Nephron (organoid): ENCODE measurements around the gene FHOD3.

Experiments
- H3K27ac Mint-ChIP-seq, 3 experiments: 2 replicates each; pipeline ENCODE4 v1.8.0; 2020; ENCODE audit warnings: mixed read lengths in 3 of 3, mild to moderate bottlenecking in 2 of 3, moderate library complexity in 1 of 3
- H3K27me3 Mint-ChIP-seq: 2 replicates; pipeline ENCODE4 v1.8.0; 2021; ENCODE audit warnings: low read depth, mild to moderate bottlenecking, moderate library complexity, mixed read lengths
- H3K36me3 Mint-ChIP-seq: 2 replicates; pipeline ENCODE4 v1.8.0; 2020; ENCODE audit warnings: low read depth, mixed read lengths
- H3K4me1 Mint-ChIP-seq: 2 replicates; pipeline ENCODE4 v1.8.0; 2020; ENCODE audit warnings: mixed read lengths
- H3K4me3 Mint-ChIP-seq, 3 experiments: 2 replicates each; pipeline ENCODE4 v1.8.0; 2020; ENCODE audit warnings: mild to moderate bottlenecking in 3 of 3, mixed read lengths in 3 of 3, moderate library complexity in 2 of 3
- H3K9me3 Mint-ChIP-seq: 2 replicates; pipeline ENCODE4 v1.8.0; 2020; ENCODE audit warnings: mixed read lengths
- TF ChIP-seq, protein P1 (sequence below), 3 experiments: fragments of 200-600 bp; sonication (generic); IDR thresholded peaks; one replicate each; pipeline ENCODE4 v1.5.0; 2021; ENCODE audit warnings: antibody characterized with exemption in 3 of 3; ENCODE audit not compliant: unreplicated experiment in 3 of 3

The FHOD3 gene

DNA sequence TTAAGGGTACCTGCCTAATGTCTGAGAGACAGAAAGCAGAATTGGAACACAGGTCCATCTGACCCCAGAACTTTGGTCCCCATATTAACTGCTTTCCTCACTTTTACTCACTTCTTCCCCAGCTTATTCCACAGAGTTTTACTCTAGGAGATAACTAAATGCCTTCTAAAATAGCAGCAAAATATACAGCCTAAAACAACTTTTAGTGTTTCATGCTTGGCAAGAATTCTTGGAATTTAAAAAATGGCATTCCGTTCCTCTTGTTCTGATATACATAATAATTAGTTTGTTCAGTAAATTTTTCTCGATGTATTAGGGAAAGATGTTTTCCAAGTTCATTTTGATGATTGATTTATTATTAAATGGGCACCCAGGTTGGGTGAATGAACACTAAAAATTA, 151.9 kb downstream of the FHOD3 start:
- peak overlapping the region in 2 of 3 experiments; percentile 5 to 56 for H3K27ac Mint-ChIP-seq
- H3K4me3 Mint-ChIP-seq: no peak overlapping the region
- peaks cover 1% of the 10 kb centered on the region for H3K9me3 Mint-ChIP-seq
- peaks cover 2% of the 10 kb centered on the region for H3K36me3 Mint-ChIP-seq
- TF ChIP-seq, protein P1, sequence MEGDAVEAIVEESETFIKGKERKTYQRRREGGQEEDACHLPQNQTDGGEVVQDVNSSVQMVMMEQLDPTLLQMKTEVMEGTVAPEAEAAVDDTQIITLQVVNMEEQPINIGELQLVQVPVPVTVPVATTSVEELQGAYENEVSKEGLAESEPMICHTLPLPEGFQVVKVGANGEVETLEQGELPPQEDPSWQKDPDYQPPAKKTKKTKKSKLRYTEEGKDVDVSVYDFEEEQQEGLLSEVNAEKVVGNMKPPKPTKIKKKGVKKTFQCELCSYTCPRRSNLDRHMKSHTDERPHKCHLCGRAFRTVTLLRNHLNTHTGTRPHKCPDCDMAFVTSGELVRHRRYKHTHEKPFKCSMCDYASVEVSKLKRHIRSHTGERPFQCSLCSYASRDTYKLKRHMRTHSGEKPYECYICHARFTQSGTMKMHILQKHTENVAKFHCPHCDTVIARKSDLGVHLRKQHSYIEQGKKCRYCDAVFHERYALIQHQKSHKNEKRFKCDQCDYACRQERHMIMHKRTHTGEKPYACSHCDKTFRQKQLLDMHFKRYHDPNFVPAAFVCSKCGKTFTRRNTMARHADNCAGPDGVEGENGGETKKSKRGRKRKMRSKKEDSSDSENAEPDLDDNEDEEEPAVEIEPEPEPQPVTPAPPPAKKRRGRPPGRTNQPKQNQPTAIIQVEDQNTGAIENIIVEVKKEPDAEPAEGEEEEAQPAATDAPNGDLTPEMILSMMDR (IDR thresholded peaks at IDR 0.05; ENCODE audit: unreplicated experiment in 3 of 3): no peak
- H3K27me3 Mint-ChIP-seq: peaks cover 4% of the 10 kb centered on the region
- H3K4me1 Mint-ChIP-seq: peaks cover 65% of the 10 kb centered on the region

DNA sequence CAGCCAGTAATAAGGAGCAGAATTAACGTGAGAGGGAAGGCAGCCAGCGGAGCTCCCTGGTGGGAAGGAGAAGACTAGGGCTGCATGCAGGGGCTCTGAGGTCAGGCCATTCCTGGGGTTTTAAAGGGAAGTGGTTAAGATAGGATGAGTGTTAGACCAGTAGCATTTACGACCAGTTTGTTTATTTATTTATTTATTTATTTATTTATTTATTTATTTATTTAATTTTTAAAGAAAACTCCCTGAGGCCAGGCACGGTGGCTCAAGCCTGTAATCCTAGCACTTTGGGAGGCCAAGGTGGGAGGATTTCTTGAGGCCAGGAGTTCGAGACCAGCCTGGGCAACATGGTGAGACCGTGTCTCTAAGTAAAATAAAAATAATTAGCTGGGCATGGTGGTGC, 152.8 kb downstream of the FHOD3 start:
- Mint-ChIP-seq H3K27me3 (peaks cover 4% of the 10 kb centered on the region), H3K27ac (no peak overlapping the region), H3K4me1 (peaks cover 66% of the 10 kb centered on the region), H3K4me3 (no peak overlapping the region), H3K36me3 (no peaks in the 10 kb centered on the region), H3K9me3 (no peaks in the 10 kb centered on the region)
- TF ChIP-seq, protein P1 (IDR thresholded peaks at IDR 0.05; ENCODE audit: unreplicated experiment in 3 of 3): no peak

DNA sequence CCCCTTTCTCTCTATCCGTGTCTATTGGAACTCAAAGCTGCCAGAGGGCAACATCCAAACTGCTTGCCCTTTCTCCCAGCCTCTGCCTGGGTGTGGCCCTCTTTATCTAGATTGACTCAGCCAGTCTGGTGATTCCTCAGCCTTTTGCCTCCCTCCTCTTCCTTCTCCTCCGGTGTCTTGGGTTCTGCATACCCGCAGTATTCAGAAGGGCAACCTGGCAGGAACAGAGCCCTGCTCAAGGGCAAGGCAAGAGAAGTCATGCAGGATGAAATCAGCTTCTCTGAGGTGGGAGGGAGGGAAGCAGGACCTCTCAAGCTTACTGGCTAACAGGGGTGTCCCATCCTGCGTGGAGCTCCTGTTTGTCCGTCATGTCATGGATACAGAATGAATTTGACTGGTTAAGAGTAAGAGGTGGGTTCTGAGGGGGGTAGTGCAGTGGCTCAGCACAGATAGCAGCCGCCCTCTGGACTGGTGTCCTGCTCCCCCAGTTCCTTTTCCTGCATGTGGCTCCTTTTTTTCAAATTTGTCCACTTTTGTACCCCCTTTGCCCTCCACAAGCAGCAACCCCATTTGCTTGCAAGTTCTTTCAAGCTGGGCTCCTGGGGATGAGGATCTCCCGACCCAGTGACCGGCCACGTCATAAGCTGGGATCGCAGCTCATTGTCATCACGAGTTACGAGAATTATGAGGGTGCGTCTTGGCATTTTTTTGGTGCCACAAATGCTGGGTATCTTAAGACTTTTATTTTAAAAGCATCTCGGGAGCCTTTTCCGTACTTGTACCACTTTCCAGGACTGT, 154.1 kb downstream of the FHOD3 start:
- H3K27ac Mint-ChIP-seq: no peak overlapping the region
- H3K9me3 Mint-ChIP-seq: no peaks in the 10 kb centered on the region
- H3K4me3 Mint-ChIP-seq: no peak overlapping the region
- H3K4me1 Mint-ChIP-seq: peaks cover 55% of the 10 kb centered on the region
- TF ChIP-seq, protein P1 (IDR thresholded peaks at IDR 0.05; ENCODE audit: unreplicated experiment in 3 of 3): no peak
- peaks cover 4% of the 10 kb centered on the region for H3K27me3 Mint-ChIP-seq
- no peaks in the 10 kb centered on the region for H3K36me3 Mint-ChIP-seq

DNA sequence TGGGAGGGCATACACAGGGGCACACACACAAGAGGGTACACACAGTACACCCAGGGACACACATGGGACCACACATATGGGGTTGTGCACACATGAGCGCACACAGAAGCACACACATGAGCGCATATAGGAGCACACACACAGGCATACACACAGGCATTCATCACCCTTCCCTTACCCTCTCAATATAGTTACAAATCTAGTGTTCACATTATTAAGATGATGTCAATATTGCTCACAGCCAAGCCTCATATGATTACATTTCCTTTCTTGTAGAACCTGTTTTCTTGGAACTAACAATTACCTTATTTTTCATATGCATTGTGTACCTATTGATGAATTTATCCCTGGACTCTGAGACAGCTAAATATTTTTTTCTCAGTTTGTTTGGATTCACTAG, 156.7 kb downstream of the FHOD3 start:
- Mint-ChIP-seq H3K4me1 (peaks cover 53% of the 10 kb centered on the region), H3K9me3 (no peaks in the 10 kb centered on the region), H3K36me3 (no peaks in the 10 kb centered on the region), H3K27me3 (peaks cover 4% of the 10 kb centered on the region), H3K4me3 (no peak overlapping the region), H3K27ac (no peak overlapping the region)
- TF ChIP-seq, protein P1 (IDR thresholded peaks at IDR 0.05; ENCODE audit: unreplicated experiment in 3 of 3): no peak

DNA sequence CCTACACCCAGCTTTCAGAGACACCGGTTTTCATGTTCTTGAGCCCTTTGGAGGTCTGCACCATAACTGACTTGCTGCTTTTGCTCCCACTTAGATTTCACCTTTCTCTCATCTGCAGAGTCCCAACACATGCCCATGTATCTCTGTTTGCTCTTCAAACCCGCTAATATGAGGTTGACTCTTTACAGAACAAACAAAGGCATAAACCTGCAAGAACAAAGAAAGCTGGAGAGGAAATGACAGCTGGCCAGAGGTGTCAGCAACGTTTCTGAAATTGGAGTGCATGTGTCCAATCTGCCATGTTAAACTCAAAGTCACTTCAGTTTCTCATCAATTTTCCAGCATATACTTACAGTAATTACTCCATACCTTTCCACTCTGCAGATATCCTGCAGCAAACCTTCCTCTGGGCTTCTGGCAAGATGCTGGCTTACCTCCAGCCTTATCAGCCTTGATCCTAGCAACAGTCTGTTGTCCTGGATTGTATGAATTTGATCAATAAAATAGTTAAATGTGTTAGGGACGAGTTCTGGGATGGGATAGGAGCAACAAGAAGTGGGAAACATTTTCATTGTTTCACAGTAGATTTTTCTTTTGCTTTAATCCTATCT, 157.4 kb downstream of the FHOD3 start:
- Mint-ChIP-seq H3K9me3 (no peaks in the 10 kb centered on the region), H3K27me3 (peaks cover 6% of the 10 kb centered on the region), H3K36me3 (no peaks in the 10 kb centered on the region), H3K4me1 (peaks cover 53% of the 10 kb centered on the region), H3K4me3 (no peak overlapping the region), H3K27ac (no peak overlapping the region)
- TF ChIP-seq, protein P1 (IDR thresholded peaks at IDR 0.05; ENCODE audit: unreplicated experiment in 3 of 3): no peak
